GM21723 (cell line): Measurements from ENCODE around the gene ZNF653.
"Not testable (repeated sequence)": the region's sequence is repeated elsewhere in the genome, so short reads cannot be mapped to it uniquely, and the experiment has no call there.

Experiments used
- ATAC-seq: cut with Tn5 transposase; IDR thresholded peaks from one replicate; pipeline ENCODE4 v1.9.1; 2021; ENCODE audit warnings: mild to moderate bottlenecking, moderate library complexity; ENCODE audit not compliant: unreplicated experiment

Gene ZNF653

DNA sequence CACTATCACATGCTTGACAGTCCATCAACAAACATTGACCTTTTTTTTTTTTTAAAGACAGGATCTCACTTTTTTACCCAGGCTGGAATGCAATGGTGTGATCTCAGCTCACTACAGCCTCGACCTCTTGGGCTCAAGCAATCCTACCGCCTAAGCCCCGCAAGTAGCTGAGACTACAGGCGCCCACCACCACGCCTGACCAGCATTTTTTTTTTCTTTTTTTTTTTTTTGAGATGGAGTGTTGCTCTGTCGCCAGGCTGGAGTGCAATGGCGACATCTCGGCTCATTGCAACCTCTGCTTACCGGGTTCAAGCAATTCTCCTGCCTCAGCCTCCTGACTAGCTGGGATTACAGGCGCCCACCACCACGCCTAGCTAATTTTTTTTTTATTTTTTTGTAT, 46.7 kb downstream of the ZNF653 start:
- not testable (repeated sequence) for ATAC-seq

DNA sequence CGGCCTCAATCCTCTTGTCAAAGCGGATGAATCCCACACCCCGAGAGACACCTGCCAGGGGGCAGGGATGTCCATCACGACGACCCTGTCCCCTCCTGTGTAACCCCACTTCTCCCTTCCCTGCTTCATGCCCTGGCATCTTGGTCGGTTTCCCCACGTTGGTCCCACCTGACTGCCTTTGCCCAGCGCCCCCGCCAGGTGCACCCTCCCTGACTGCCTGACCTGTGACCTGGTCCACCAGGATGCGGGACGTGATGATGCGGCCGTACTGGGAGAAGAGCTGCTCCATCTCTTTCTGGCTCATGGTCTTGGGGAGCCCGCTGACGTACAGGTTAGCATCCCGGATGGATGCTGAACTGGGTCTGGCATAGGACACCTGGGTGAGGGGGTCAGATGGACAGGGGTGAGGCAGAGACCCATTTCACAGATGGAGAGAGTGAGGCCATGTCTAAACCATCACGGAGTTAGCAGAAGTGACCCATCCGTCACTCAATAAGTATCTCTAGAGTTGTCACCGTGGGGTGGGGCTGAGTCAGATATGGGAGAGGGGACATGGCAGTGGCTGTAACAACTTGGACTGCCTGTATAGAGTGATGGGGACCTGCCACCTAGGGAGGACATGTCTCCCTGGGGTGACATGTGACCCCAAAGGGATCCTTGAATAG, 47.3 kb downstream of the ZNF653 start:
- ATAC-seq, result no peak

DNA sequence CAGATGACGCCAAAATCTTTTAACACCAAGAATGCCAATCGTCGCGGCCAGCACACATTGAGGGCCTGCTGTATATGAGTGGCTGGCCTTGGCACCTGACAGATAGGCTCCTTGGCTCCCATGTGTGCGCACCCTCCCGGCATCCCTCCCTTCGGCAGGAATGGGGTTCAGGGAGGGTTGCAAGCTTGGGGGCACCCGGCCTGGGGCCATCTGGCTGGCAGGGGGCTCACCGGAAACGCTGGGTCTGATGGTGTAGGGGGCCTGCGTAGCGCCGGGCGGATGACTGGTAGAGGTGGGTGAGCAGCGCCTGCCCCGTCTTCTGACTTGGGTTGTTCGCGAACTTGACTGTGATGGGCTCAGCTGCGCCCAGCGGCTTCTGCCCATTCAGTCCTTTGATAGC, 47.8 kb downstream of the ZNF653 start:
- no peak for ATAC-seq

DNA sequence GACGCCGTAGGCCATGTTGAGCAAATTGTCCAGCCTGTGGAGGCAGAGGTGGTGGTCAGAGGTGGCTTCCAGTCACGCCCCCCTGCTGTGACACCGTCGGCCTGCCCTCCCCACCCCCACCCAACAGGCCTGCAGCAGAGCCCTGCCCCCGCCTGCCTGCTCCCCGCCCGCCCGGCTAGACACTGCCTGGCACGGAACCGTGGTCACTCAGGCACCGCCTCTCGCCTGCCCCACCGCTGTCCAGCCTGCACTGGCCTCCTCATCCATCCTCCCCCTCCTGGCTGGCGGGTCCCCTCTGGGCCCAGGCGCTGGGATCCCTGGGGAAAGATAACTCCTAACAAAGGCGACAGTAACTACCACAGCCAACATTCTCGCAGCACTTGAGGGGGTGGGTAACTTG, 48.5 kb downstream of the ZNF653 start:
- no peak for ATAC-seq

DNA sequence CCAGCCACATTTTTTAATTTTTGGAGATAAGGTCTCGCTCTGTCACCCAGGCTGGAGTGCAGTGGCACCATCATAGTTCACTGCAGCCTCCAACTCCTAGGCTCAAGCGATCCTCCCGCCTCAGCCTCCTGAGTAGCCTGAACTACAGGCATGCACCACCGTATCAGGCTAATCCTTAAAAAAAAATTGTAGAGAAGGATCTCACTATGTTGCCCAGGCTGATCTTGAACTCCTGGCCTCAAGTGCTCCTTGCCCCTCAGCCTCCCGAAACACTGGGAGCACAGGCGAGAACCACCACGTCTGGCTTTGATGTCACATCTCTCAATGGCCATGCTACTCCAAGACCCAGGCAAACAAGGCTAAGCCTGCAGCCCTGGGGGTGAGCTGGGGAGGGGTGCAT, 49.0 kb downstream of the ZNF653 start:
- no peak for ATAC-seq

DNA sequence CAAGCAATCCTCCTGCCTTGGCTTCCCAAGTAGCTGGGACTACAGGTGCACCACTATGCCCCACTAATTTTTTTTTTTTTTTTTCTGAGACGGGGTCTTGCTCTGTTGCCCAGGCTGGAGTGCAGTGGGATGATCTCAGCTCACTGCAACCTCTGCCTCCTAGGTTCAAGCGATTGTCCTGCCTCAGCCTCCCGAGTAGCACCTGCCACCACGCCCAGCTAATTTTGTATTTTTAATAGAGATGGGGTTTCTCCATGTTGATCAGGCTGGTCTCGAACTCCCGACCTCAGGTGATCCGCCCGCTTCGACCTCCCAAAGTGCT, 50.4 kb downstream of the ZNF653 start:
- not testable (repeated sequence) for ATAC-seq

DNA sequence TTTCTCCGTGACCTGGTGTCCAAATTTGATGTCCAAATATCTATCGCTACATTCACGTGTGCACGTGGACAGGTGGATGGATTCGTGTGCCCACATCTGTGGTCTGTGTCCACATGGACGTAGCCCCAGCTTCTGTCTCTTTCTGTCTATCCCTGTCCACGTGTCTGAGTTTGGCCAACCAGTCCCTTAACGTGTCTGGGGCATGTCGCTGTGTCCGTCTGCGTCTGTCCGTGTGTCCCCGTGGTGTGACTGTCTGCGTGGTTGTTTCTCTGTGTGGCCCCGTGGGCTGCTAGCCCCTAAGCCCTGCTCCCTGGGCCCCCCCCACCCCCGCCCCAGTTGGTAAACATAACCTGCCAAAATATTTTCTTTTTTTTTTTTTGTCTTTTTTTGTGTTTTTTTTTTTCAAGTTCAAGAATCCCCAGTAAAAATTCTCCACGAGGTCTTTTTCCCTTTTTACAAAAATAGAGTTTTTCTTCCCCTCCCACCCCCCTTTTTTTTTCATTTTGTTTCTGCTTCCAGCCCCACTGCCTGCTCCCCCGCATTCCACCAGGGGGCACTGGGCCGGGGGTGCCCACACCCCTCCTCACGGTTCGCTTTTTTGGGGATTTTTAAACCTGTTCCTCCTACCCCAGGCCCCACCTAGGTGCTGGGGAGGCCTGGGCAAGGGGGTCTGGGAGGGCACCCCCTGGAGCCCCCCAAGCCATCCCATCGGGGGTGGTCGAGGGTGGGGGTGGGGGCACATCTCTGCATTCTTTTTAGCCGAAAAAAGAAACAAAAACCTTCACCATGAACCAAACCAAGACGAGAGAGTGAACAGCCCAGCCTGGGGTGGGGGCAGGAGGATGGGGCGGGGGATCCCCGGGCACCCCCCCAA, 51.9 kb downstream of the ZNF653 start:
- no peak for ATAC-seq

DNA sequence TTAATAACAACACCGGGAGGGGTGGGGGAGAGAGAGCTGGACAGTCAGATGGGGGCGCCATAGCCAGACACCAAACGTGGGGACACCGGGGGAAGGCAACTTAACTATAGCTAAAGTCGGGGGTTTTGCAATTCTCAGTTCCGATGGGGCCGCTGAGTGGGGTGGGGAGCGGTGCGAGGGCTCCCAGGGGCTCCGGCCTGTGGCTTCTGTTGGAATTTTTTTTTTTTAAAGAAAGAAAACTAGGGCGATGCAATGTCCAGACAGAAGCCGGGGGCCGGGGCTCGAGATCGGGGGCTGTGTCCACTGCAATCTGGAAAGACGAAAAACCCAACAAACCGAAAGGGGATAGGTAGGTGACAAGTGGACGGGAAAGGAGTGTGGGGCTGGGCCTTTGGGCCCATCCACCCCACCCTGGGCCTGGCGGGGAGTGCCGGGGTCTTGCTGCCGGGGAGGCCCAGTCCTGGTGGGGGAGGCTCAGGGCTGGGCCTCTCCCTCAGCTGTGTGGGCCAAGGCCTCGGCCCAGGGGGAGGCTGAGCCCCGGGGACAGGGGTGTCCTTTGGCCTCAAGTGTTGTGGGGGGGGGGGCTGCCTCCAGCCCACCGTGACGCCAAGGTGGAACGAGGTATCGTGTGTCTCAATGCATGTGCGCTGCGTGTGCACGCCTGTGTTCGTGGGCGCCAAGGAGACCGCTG, 52.9 kb downstream of the ZNF653 start:
- no peak for ATAC-seq

DNA sequence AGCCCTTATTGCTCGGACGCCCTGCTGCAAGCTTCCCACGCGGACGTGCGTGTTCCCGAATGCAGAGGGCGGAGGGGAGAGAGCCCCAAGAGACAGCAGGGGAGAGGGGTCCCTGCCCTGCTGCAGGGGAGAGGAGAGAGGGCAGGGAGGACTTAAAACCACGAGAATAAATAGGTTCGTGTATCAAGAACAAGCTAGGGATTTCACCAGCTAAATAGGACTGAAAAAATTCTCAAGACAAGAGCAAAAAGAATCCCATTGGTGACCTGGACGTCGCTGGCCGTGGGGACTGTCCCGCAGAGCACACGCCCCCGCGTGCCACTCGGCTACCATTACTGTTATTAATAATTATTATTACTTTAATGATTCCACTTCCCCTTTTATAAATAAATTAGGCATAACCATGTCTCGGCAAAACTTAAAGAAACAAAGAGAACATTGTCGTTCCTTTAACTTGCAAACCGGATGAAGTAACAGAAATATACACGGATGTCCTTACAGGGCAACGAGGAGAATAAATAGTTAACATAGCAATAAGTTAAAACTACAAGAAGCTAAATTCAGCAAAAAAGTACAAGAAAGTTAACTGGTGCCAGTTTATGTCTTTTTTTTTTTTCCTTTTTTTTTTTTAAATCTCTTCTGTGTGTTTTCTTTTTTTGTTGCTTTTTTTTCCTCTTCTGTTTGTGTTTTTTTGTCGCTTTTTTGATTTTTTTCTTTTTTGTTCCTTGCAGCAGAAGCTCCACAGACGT, 53.6 kb downstream of the ZNF653 start:
- no peak for ATAC-seq

DNA sequence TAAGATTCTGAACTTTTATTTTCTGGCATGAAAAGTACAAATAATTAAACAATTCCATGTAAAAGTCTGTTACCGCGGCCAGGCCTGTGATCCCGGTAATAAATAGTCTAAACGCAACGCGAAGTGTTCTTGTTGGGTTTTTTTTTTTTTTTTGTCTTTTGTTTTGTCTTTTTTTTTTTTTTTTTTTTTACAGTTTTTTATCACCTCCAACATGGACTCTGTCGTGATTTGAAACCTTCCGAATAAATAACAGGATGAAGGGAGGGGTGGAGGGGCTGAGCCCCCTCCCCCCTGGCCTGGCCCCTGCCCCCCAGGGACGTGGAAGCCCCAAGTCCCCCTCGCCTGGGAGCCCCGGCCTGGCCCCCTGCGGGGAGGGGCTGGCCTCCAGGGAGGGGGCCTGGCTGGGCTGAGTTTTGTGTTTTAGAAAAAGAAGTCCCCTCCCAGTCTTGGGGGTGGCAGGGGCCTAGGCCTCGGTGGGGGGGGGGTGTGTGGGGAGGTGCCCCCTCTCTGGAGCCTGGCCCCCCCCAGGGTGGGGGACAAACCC, 54.2 kb downstream of the ZNF653 start:
- no peak for ATAC-seq

DNA sequence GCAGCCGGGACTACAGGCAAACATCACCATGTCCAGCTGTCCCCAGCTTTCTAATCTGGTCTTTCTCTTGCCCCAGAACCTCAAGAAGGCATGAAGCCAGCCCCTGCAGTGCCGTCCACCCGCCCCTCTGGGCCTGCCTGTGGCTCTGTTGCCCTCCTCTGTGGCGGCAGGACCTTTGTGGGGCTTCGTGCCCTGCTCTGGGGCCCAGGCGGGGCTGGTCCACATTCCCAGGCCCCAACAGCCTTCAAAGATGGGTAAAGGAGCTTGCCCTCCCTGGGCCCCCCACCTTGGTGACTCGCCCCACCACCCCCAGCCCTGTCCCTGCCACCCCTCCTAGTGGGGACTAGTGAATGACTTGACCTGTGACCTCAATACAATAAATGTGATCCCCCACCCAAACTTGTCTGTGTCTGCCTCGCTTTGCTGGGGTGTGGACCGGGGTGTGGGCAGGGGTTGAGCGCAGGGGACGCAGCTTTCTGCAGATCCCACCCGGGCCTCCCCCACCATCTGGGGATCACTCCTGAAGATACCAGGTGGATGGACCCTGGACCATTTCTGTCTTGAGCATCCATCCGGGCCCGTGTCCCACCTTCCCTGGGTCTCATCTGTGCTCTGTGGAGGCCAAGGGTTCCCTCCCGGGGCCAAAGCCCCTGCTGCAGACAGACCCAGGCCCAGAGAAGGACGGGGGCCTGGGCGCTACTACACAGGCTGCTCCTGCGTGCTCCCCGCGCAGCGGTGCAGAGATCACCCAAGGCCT, 54.9 kb downstream of the ZNF653 start:
- ATAC-seq, result no peak

DNA sequence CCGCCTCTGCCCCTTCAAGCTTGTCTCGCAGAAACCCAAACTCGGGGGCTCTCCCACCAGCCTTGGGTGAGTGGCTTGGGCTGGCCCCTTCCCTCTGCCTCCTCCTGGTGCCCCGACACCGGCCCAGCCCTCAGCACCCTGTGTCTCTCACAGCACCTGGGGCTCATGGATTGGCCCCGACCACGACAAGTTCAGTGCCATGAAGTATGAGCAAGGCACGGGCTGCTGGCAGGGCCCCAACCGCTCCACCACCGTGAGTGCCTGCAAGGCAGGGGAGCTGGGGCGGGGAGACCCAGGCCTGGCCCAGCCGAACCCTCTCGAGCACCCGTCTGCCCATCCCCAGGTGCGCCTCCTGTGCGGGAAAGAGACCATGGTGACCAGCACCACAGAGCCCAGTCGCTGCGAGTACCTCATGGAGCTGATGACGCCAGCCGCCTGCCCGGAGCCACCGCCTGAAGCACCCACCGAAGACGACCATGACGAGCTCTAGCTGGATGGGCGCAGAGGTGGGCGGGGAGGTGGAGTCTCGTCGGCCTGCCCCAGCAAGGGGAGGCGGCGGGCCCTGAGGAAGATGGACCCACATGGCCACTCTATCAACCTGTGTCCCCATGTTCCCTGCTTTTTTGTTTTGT, 56.6 kb downstream of the ZNF653 start:
- no peak for ATAC-seq

DNA sequence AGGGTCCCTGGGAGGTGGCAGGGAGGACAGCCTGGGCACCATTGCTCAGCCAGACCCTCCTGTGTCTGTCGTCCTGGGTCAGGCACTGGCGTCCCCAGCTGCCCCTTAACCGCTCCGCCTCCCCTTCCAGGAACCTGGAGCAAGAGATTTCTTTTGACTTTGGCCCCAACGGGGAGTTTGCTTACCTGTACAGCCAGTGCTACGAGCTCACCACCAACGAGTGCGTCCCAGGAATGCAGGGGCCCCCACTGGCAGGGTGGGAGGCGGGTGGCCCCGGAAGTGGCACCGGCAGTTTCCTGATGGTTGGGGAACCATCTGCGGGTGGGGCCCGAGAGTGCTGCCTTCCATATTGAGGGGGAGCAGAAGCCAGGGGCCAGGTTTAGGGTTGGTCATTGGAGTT, 57.2 kb downstream of the ZNF653 start:
- ATAC-seq, result no peak

DNA sequence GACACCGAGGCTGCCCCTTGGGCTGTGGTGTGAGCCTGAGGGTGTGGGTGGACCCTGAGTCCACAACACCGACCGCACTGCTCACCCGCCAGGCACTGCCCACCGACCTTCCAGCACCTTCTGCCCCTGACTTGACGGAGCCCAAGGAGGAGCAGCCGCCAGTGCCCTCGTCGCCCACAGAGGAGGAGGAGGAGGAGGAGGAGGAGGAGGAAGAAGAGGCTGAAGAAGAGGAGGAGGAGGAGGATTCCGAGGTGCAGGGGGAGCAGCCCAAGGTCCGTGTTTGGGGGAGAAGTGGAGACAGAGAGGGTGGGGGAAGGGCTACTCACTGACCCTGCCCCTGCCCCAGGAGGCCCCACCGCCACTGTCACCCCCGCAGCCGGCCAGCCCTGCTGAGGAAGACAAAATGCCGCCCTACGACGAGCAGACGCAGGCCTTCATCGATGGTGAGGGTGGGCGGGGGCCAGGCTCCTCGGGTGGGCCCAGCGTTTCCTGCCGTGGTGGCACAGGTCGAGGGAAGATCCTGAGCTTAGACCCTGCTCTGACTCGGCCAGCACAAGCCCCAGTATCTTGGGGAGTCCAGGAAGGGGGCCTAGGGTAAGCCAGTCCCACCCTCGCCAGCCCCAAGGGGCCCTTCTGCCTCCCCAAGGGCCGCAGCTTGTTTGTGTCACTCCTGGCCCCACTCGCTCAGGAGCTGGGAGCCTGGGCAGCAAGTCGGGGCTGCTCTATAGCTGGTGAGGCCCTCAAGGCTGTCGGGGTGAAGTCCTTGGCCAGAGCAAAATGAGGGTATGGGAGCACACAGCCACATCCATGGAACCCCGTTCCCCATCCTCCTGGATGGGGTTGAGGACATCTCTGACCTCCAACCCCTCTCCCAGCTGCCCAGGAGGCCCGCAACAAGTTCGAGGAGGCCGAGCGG, 58.0 kb downstream of the ZNF653 start:
- ATAC-seq, result no peak

DNA sequence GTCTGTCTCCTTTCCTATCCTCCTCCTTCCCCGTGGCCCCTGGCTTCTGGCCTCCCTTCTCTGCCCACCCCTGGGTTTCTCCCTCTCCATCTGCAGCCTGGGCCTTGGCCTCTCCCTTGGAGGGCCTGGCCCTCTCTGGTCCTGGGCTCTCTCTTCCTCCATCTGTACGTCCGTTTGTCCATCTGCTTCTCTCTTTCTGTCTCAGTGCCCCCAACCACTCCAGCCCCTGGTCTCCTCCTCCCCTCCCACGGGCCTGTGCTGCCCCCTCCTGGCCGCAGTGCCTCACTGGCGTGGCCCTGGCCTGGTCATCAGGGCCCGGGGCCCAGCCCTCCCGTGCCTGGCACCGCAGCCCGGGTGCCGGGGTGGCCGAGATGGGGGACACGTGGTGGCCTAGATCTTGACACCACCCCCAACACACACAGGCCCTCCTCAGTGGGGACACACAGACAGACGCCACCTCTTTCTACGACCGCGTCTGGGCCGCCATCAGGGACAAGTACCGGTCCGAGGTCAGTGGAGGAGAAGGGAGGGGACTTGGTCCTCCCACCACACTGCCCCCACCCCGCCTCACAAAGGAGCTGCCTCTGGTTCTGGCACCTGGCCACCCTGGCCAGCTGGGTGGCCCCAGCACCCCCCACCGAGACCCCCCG, 58.9 kb downstream of the ZNF653 start:
- ATAC-seq, result no peak

DNA sequence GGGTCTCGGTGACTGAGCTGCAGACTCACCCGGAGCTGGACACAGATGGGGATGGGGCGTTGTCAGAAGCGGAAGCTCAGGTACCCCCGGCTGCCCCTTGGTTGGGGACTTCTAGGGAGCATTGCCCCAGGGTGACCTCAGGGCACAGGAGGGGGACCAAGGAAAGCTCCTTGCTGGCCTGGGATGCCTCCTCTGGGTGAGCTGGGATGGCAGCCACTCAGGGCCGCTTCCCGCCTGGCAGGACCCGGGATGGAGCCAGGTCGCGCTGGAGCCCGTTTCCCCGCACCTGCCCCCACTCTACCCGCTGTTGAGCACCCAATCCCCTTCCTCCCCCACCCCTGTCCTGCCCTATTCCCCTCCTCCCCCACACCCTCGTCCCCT, 59.4 kb downstream of the ZNF653 start:
- no peak for ATAC-seq

DNA sequence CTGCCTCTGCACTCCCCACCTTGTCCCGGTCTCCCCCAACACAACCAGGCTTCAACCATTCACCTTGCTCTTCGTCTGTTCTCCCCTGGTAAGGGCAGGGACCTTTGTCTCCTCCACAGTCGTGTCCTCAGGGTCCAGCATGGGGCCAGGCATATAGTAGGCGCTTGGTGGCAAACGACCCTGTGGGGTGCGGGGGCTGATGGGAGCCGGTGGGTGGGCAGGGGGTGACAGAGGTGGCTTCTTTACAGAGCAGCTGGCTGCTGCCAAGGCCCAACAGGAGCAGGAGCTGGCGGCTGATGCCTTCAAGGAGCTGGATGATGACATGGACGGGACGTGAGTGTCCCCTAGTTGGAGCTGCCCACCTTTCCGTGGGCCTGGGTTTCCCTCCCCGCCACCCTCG, 60.5 kb downstream of the ZNF653 start:
- no peak for ATAC-seq

DNA sequence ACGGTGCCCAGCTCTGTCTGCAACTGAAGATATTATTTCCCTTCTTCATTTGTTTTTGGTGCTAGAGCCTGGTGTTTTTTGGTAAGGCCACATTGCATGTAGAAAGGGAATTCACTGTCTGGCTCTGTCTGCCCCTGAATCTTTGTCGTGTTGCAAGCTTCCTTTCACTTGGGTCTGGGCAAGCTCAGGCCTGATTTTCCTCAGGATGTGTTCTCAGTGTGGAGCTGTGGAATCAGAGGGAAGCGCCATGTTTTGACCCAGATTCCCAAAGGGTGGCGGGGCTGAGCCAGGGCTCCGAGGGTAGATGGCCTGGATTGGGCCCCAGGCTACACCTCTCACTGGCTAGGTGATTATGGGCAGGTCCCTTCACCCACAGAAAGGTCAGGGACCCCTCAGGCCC, 61.6 kb downstream of the ZNF653 start:
- no peak for ATAC-seq
